ENCODE results near the gene RRBP1.

The RRBP1 gene

DNA sequence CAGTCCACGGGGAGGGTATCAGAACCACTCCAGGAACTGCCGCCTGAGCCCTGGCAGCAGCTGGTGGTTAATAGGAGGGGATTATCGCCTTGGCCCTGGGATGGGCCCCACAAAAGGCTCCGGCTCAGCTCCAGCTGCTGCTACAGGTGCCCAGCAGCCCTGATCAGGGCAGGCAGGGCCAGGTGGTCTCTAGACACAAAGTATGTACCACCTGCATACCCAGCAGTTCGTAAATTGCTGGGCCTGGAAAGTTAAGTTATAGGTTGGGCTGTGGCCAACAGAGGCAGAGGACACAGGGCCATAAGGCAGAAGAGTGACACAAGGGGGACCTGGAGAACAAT lies 35.1 kb downstream of the RRBP1 start:
- DNase-seq = peak; percentile 93

DNA sequence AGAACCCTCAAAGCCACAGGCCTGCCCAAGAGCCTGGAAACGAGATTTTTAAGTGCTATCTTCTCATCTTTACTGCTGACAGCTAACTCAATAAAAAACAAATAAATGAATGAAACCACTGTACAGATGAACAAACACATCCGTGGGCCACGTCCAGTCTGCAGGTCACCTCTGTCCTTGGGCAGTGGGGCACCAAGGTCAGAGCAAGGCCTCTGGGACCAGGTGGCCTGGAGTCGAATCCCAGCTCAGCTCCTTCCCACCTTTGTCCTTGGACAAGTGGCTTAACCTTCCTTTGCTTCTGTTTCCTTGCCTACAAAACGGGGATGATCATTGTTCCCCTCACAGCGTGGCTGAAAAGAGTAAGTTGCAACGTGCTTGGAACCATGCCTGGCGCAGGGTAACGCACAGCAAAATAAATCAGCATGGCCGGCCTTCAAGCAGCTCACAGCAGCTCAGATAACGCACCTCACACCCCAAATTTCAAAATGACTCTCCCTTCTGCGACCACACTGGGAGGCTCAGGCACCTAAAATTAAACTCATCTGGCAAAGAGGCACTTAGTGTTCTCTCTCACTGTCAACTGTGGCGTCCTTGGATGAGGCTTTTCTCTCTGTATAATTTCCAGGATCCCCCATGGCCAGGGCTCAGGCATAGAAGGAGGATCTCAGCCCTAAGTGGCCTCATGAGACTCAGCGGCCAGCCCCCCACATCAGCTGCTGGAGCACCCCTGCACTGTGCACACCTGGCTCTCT lies 35.7 kb downstream of the RRBP1 start:
- peak; percentile 42 for DNase-seq

DNA sequence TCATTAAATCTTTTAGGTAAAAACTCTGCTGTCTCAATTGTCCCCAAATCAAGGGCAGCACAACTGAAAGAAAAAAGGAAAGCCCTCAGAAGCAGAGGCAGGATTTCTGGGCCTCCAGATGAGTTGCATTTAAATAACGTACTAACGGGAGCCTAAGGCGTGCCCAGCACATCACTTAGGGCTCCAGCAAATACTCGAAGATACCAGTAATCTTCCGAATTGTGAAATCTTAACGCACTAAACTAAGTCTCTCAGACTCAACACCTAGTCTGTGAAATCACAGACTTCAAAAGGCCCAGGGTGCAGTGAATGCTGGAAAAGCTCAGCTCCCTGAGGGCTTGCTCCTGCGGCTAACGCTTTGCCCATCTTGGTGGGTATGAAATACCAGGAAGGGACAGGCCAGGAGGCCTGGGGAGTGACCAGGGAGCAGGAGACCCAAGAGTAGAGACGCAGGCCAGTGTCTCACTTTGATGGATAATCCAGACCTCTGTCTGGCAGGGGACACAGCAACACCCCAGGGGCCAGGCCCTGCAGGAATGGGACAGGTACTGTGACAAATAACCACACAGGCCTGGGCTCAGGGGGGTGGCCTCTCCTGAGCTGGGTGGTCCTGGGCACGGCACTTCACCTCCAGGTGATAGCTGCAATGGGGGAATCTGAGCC lies 36.4 kb downstream of the RRBP1 start:
- DNase-seq = no peak

DNA sequence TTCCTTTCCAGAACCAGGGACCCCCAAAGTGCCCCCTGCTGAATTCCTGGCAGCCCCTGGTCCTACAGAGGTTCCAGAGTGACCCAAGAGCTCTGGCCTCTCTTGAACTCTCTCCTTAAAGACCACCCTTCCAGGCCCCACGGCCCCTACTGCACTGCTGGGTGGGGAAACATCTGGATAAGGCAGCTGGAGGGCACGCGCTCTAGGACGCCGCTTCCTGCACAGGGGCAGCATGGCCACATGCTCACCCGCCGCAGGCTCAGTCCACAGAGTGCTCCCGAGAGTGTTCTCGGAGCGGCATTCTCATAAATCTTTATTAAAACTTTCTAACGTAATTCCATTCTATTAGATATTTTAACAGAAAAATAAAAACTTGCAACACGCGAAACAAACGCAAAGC lies 37.0 kb downstream of the RRBP1 start:
- DNase-seq = no peak

DNA sequence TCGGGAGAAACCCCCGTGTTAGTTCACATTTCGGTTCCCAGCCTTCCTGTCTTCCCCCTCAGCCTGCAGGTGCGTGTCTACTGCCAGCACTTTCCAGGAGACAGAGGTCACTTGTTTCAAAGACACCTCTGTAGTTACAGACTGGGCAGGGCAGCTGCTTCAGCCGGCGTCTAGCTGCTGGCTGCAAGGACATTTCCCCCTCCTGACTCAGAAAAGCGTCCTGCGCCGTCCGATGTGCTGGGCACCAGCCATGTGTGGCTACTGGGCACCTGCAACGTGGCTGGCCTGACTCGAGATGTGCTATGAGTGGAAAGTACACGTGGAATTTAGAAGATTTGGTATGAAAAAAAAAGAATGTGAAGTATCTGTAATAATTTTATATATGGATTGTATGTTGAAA lies 37.6 kb downstream of the RRBP1 start:
- no peak for DNase-seq

DNA sequence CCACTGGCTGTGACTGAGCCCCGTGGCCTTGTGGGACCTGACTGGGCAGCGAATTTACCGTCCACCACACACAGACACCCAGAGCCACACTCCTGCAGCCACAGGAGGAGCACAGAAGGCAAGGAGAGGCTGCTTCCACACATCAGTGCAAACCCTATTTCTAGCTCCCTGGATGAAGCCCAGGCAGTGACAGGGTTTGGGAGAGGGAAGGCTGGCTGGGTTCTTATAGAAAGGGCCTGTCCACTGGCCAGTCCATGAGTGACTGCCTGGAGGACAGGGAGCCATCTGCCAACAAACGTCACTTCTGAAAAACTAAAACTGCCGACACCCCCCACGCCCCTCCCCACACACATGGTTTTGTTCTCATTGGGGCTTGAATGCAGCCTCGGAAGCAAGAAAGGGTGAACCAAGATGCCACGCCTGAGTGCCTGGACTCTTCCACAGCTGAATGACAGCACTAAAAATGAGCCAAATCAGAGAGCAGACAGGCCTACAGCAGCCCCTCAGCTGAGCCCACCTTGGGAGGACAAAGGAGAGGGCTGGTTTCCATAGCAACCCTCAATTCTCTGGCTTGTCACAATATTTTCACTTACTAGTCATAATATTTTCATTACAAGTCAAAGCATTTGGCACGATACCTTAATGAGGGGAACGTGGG lies 38.4 kb downstream of the RRBP1 start:
- no peak for DNase-seq

DNA sequence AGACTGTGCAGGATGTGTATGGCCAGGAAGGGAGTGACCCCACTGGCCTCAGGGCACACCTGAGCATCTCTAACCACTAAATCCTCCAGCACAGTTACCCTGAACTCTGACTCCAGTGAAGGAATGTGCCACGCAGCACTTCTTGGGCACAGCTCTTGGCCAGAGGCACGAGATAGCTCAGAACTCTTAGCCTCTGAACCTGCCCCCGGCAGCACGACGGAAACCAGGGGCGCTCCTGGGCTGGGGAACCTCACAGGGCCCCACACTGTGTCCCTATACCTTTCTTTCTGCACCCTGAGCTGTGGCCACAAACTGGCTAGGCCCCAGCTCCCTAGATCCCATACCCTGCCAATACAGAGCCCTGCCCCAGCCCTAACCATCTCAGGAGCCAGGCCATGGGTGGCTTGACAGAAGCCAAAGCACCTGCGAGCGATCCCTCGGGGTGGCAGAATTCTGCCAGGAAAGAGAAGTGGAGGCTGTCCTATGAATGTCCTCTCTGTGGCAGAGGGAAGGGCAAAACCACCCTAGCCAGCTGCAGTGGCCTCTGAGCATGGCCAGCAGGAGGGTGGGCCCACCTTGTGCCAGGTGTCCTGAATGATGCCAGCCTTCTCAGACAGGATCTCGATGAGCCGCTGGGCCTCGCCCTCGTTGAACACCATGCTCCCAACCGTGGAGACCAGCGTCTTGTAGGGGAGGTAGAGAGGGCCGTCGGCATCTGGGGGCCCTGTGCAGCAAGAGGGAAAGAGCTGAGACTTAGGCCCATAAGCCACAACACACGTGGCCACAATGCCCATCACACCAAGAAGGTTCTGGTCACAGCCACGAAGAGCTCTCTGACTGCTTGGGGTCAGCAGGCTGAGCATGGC lies 39.4 kb downstream of the RRBP1 start:
- DNase-seq = no peak

DNA sequence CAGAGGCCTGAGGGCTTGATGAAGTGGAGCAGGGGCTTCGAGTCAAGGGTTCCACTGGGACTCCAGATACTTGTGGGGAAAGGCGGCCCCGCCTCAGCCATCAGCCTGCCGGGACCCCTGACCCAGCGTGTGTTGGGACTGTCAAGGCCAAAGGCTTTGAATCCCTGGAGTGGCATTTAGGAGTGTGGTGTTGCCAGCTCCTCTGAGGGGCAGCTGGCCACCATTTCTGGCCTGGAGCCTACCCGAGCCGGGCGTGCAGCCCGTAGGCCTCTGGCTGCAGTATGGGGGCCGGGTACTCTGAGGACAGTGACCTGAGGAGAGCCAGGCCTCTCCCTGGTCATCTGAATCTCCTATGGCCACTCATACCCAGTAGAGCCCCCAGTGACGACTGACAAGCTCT lies 40.0 kb downstream of the RRBP1 start:
- DNase-seq = no peak

DNA sequence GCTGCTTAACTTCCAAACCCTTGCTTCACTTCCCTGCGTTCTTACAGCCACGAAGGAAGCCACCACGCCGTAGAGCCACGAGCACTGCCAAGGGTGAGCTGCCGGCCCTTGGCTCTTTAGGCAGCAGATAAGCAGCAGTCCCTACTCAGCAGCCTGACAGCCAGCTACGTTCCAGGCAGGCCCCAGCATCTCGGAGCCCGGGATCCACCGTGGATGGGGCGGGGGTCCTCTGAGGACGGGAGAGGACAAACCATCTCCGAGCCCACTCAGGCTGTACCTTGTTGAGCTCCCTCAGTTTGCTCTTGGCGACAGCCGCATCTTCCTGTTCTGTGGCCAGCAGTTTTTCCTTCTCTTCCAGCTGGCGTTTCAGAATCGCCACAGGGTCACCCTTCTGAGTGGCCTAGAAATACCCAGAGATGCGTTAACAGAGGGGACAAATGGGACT lies 40.5 kb downstream of the RRBP1 start:
- DNase-seq = no peak

DNA sequence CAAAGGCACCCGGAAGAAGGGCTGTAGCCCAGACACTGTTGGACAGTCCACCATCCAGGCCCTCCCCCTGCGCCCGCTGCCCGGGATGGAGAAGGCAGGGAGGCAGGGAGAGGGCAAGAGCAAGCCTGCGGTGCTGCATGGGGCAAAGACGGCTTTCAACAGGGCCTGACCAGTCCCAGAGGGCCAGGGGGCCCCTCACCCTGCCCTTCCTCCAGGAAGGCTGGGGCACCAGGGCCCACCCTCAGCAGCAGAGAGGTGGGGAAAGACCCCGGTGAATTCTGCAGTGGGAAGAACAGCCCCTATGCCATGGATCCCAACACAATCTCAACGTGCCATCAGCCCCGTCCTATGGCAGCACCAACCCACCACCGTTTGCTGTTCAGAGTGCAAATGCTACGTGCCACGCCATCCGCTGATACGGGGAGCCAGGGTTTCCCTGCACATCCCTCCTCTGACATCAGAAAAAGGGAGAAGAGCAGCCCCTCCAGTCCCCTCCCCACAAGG lies 41.1 kb downstream of the RRBP1 start:
- DNase-seq = no peak

DNA sequence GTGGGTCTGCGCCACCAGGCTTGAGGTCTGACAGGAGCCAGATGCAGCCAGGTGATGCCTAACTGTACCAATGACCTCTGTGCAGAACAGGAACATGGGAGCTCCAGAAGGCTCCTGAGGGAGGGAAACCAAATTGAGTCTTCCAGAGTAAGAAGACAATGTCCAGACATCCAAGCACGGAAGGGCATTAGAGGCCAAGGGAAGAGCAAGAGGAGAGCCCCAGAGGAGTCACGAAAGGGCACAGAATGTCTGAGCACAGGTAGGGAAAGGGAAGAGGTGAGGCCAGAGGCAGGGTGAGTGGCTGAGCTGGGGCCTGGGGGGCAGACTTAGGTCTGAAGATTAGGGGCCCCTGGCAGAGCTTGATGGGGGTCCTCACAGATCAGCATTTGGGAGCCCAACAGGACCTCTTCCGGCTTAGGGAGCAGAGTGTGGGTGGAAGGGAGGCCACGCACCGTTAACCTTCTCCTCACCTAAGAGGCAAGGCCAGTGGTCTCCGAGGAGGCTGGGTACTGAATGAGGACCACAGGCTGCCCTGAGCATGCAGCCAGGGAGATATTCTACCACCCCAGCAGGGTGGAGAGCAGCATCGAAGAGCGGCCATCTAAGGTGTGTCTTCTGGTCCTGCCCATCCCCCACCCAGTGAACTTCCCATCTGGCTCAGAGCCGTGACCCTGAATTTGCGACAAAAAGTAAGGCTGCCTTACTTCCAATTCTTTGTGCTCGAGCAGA lies 41.7 kb downstream of the RRBP1 start:
- DNase-seq = no peak

DNA sequence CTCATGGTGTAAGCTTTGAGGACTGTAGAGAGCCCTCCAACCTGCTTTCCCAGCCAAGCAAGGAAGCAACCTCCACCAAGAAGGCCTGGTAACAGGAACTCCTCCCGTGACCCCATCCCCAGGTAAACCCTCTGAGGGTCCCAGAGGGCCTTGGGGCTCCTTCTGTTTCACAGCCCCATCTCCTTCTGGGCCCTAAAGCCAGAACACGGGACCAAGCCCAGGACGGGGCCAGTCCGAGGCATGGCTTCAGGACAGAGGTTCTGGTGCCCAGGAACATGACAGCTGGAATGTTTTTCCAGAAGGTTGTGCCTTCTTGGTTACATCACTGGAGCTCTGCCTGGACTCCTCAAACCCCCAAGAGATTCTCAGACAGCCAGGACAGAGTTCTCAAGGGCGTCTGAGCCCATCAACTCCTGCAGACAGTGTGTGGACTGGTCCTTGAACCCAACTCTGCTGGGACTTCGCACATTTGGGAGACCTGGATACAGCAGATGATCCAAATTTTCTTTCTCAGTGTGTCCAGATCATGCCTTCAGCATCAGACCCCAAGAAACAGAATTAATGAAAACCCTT lies 43.1 kb downstream of the RRBP1 start:
- DNase-seq = no peak

DNA sequence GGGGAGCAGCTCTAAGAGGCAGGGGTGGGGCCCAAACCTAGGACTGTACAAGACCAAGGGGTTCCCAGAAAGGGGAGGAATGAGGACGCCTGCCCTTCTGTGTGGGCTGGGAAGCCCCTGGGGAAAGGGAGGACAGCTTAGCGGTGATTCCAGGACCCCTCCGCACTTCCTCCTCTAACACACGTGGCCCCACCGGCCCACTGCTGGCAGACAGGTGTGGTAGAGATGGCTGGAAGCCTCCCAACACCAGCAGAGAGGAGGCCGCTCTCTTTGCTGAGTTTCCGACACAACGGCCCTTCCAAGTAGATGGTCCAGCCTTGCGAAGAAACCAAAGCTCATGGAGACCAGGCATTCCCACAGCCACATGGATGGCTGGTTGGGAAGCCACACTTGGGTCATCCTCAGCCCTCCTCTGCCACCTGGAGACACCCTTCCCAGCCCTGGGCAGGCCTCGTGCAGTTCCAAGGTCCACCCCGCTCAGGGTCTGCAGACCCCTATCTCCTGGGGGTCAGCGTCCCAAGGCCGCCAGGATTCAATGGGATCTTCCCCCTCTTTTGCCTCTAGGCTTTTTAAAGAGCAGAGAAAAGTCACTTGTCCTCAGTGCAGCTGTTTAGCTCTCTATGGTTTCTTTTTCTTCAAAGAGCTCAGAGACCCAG lies 43.9 kb downstream of the RRBP1 start:
- DNase-seq = no peak

DNA sequence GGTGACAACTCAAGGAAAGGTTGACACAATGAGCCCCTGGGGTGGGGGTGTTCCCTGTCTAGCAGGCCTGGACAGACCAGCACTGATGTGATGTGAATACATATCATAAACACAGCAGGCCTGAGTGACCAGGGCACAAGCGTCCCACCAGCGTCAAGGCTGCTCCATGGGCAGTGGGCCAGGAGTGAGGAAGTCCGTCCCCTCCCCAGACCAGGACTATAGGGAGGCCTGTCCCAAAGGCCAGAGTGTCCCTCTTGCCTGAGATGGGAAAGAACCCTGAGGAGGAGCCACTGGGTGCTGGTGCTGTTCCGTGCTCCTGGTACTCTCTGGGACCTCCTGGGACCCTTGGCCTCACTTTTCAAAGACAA lies 44.6 kb downstream of the RRBP1 start:
- no peak for DNase-seq

DNA sequence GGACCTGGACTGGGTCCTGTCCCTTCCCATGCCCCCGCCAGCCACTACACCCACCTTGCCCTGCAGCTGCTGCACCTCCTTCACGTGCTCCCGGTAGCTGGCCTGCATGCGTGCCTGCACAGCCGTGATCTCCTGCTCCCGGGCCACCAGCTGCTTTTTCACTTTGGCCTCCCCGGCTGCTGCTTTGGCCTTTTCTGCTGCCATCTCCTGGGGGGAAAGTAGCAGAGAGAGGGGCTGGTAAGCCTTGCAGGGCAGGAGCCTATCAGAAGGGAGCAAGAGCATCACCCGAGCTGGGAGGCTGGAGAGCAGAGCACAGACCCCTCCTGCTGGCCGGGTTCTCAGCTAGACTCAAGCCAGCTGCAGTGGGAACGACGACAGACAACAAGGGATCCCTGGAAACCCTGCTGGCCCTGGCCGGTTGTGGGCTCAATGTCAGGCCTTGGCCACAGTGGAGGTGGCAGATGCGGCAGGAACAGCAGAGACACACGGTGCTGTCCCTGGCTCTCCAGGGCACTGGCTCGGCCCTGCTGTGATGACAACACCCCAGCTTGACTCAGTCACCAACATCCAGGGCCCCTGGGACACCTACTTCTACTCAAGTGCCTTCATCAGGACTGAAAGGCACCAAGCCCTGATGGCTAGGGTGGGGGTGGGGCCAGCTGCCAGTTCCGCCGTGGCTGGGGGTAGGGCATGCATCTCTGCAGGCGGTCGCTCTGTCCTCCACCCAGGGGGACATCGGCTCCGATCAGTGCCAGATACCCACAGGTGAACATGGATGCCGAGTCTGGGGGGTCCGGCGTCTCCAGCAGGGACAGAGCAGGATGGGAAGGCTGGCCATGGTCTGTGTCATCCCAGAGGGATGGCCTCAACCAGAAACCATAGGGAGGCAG lies 45.3 kb downstream of the RRBP1 start:
- peak; percentile 83 for DNase-seq

DNA sequence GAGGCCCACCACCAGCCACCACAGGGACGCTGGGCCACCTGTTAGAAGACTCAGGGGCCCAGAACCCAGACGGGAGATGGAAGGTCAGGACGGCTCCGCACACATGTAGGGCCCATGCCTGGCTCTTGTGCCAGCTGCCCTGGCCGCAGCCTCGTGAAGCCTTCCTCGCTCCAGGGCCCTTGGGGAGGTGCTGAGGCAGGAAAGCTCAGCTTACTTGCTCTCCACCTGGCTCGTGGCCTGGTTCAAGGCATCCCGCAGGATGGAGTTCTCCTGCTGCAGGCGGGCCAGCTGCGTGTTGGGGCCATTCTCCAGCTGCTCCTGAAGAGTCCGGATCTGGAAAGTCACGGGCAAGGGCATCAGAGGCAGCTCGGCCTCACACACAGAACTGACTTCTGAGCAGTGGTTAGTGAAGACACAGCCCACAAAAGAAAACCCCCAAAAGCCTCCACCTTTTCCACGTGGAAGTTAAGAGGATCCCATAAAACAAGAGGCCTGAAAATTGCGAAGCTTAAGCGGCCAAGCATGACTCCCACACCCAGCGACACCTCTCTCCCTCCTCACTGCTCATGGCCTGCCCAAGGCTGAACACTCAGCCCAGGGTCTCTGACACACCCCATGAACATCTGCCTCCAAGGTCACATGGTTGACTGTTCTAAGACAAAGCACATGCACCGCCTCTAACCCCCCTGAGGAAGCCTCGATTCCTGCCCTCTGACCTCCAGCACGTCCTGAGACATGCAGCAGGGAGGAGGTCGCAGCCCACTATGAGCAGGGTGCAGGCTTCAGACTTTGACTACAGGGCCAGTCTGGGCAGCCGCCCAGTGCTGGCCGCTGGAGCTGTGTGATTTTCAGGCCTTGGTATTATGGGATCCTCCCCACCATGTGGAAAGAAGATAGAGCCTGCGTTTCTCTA lies 46.5 kb downstream of the RRBP1 start:
- DNase-seq = peak; percentile 45

DNA sequence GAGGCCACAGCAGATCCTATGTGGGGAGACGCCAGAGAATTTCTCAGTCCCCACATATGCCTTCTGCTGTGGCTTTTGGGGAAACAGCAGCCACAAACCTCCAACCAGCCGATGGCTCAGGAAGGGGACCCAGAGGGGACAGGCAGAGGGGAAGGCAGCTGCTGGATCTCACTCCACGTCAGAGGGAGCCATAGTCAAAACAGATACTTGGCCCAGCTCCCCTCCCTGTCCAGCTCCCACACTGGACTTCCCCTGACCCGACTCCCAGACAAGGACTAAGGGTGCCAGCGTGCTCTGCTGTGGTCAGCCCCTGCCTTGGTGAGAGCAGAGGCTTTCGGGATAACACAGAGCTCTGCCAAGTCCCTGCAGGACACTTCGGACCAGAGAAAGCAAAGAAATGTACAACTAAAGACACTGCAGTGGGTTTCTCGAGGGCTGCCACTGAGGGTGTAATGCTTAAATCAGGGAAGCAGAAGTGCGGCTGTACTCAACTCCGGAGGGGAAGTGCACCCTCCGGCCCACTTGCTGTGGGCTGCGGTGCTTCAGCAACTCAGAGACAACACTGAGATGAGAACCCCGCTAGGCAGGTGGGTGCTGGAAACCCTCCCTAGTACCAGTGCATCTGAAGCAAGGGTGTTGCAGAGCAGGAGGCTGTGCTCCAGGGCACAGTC lies 47.2 kb downstream of the RRBP1 start:
- no peak for DNase-seq

DNA sequence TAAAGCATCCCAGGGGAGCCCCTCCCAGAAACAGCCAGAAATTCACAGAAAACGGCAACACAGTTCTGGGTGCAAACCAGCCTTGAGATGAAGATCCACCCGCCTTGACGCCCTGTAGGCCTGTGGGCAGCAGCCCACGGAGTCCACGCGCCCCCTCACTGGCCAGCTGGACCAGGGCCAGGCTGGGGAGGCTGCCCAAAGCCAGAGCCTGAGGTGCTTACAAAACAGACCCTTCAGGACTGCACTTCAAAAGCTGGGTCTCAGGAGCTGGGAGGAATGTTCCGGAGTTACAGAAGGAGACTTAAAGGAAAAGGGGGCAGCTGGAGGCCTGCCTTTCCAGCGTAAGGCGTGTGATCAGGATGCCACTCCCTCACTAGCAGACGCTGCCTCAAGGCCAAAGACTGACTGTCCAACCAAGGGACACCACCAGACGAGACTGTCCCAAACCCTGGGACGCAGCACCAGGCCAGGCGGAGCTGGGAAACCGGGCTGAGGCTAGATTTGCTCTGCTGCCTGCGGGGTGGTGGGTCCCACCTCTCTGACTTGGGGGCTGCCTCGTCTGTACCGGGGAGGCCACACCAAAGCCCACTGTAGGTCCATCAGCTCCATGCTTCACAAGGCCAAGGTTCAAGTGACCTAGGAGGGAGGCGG lies 48.1 kb downstream of the RRBP1 start:
- no peak for DNase-seq

Data from NCI-H82 (cell line).